Measurements from ENCODE around the gene IFNAR1.

Gene IFNAR1

DNA sequence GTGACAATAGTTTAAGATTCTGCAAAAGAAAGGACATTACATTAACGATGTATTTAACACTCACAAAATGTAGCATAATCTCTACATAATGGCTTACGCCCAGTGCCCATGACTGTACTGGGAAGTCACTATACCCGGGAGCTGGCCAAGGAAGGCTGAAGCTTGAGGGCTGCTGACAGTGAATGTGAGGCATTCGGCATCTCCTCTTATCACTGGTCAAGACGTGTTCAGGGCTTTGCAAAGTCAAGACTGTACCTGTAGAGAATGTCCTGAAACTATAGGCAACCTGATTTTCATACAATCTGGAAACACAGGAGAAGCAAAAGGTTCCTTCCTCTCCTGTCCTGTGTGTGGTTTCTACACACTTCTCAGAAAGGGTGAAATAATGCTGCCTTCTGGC is 65.7 kb downstream of the IFNAR1 start:
- intact Hi-C loops (cut with DNase I), result no loop called here
- no peak for DNase-seq

DNA sequence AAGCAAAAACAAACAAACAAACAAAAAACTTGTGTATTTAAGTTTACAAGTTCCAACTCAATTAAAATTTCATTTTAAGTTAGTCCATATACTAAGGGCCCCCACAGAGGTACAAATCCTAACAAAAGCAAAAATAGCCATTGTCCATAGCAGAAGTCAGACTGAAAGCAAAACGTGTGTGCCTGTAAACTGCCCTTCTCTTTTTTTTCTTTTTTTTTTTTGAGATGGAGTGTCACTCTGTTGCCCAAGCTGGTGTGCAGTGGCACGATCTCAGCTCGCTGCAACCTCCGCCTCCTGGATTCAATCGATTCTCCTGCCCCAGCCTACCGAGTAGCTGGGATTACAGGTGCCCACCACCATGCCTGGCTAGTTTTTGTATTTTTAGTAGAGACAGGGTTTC is 66.9 kb downstream of the IFNAR1 start:
- no peak for DNase-seq
- intact Hi-C loops (cut with DNase I), result no loop called here

DNA sequence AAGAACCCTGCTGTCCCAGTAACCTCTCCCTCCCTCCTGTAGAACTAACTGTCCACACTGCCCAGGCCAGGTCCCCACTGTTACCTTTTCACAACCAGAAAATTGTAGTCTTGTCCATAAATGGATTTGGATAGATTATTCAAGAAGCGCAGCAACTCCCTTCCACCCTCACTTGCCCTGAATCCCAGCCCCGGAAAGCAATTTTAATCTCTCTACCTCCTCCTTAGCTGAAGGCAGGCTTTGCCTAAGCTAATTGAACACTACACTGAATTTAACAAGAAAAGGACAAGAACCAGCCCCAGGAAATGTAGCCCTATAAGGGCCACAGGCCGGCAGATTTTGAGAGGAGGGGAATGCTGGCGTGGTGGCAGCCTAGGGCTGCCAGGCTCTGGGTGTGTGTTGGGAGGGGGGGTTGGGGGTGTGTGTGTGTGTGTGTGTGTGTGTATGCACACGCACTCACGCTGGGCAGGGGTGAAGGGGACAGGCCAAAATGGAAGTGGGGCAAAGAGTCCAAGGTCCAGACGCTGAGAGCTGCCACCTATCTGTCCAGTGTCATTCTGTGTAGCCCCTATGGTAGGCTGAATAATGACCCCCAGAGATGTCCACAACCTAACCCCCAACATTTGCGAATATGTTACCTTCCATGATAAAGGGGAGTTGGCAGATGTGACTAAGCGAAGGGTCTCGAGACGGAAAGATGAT is 67.7 kb downstream of the IFNAR1 start:
- DNase-seq, result peak in 6 of 42 donors; percentile 17 to 61 (median 40)
- intact Hi-C loops (cut with DNase I), result no loop called here

DNA sequence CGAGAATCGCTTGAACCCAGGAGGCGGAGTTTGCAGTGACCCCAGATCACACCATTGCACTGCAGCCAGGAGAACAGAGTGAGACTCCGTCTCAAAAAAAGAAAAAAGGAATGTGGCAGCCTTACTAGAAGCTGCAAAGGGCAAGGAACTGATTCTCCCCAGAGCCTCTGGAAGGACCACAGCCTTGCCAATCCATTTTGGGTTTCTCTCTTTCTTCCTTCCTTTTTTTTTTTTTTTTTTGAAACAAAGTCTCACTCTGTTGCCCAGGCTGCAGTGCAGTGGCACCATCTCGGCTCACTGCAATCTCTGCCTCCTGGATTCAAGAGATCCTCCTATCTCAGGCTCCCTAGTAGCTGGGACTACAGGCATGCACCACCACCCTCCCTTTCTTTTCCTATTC is 68.6 kb downstream of the IFNAR1 start:
- intact Hi-C loops (cut with DNase I), result no loop called here
- no peak for DNase-seq

DNA sequence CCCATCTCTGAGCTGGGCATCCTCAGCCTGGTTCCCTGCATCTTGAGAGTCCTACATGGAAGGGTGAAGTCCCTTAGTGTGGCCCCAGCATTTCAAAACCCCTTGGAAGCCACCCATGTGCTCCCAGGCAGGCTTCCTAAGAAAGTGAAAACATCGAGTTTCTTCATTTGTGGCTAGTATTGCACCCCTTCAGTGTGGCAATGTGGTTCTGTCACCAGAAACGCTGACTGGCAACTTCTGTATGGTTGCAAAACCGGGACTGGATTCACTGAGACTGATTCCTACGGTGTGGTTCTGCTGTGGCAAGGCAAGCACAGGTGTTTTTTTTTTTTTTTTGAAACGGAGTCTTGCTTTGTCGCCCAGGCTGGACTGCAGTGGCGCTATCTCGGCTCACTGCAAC is 69.5 kb downstream of the IFNAR1 start:
- intact Hi-C loops (cut with DNase I), result no loop called here
- peak in 12 of 42 donors; percentile 9 to 56 (median 30) for DNase-seq

- DNase-seq, result no peak
Observed at GRCh38 chr21:33395891-33396331, 71.1 kb downstream of the IFNAR1 start.

DNA sequence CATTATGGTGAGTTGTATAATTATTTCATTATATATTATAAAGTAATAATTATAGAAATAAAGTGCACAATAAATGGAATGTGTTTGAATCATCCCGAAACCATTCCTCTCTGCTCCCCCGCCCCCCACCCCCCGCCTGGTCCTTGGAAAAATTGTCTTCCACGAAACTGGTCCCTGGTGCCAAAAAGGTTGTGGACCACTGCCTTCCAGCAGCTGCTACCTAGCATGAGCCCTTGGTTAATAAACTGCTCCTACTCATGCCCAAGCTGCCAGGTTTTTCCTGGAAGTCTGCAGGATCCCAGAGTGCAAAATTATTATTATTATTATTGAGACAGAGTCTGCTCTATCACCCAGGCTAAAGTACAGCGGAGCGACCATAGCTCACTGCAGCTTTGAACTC is 71.7 kb downstream of the IFNAR1 start:
- no peak for DNase-seq
- intact Hi-C loops (cut with DNase I), result no loop called here

More at GRCh38 chr21:33395891-33396331, 71.1 kb downstream of the IFNAR1 start:
- intact Hi-C loops (cut with DNase I), result no loop called here

GRCh38 chr21:33396951-33397350 is 72.2 kb downstream of the IFNAR1 start:
- DNase-seq, result no peak
- intact Hi-C loops (cut with DNase I), result no loop called here

DNA sequence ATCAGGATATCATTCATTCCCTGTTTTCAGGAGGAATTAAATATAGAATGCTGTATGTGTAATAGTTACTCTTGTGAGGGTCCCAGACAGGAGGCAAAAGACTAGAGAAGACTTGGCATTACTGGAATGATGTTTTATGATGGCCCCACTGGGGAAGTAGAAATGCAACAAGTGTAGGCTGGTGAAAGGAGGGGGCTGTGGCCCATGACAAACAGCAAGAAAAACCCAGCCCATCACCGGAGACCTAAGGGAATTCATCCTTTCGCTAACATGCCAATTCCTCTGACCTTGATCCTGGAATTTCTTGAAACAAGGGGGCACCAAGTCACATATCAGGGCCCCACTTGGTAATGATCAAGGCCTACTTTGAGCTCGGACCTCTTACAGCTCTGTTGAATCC is 72.9 kb downstream of the IFNAR1 start:
- intact Hi-C loops (cut with DNase I), result no loop called here
- DNase-seq, result no peak

DNA sequence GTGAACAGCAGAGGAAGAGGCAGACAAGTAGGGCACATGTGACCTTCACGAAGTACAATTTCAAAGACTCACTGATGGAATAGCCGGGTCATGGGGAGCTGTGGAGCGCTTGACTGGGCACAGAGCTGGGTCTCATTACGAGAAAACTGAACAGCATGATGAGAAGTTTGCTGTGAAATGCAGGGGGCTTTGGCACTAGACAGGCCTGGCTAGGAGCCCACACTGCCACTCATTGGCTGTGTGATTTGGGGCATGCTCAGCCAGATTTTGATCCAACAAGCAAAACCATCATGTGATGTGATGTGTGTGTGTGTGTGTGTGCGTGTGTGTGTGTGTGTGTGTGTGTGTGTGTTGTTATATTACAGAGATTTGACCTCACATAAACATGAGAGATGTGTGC is 73.6 kb downstream of the IFNAR1 start:
- no peak for DNase-seq
- intact Hi-C loops (cut with DNase I), result no loop called here

DNA sequence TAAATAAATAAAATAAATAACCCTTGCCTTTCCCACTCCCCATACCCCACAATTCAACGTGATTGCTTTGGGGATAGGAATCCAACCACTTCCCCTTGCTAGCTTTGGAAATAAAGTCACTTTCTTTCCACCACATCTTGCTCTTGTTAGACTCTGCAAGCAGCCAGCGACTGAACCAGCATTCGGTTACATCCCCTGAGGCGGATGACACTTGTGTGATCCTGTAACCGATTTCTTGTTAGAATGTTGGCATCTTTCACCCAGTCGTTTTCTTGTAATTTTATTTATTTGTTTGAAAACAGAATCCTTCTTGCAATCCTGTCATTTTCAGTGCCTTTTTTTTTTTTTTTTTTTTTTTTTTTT is 76.8 kb downstream of the IFNAR1 start:
- no peak for DNase-seq
- intact Hi-C loops (cut with DNase I), result no loop called here

DNA sequence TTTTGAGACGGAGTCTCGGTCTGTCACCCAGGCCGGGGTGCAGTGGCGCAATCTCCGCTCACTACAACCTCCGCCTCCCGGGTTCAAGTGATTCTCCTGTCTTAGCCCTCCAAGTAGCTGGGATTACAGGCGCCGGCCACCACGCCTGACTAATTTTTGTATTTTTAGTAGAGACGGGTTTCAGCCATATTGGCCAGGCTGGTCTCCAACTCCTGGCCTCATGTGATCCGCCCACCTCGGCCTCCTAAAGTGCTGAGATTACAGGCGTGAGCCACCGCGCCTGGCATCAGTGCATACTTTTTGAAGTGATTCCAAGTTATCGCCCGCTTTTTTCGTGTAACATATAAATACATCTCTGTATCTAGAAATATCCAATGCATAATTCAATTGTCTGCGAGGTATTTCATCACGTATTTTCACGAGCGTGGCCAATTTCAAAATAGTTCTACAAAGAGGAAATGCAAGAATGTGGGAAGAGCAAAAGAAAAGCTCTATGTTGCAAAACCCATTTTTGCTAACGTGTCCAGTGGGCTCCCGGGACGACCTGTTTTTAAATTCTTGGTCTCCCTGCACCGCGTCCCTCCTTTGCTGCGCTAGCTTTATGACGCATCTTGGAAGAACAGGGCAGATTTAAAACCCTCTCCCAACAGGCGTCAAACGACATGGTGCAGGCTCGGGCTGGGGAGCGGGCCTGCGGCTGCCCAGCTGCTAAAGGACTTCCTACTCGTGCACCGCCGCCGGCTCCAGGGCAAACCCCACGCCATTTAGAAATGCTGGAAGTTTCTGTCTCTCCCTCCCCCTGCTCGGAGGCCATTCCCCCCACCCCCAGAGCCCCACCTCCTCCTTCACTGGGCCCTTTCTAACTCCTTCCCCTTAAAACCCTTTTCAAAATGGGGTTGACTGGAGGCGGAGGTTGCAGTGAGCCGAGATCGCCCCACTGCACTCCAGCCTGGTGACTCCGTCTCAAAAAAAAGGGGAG is 77.5 kb downstream of the IFNAR1 start:
- peak; percentile 21 to 77 (median 55) for DNase-seq
- intact Hi-C loops (cut with DNase I), result no loop called here

DNA sequence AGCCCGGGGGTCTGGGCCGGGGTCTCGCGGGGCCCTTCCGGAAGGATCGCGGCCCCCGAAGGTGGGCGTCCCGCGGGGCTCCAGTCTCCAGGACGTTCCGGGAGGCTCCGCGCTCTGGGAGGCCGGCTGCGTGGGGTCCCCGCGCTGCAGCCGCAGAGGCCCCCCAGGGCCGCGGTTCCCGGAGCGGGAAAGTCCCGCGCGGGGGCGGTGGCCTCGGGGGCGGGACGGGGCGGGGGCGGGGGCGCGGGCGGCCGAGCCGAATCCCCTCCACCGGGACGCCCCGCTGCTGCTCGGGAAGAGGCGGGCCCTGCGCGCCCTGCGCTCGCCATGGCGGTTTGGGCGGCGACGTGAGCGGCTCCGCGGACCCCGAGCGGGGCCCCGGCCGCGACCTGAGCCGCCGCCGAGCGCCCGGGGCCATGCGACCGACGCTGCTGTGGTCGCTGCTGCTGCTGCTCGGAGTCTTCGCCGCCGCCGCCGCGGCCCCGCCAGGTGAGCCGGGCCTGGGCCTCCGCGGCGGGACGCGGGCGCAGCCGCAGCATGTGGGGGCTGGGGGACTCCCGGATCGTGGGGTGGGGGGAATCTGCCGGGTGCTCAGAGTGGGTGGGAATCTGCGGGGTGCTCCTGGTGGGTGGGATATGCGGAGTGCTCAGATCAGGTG is 78.5 kb downstream of the IFNAR1 start, which contains the start of gene IFNGR2:
IFNGR2 (plus strand) TSS at position 286 of the 658 bp plus-strand sequence; CDS start at position 417, 131 bp downstream.
- DNase-seq, result peak in 35 of 42 donors; percentile 16 to 68 (median 47)
- intact Hi-C loops (cut with DNase I), result no loop called here

GRCh38 chr21:33403786-33404585 is 79.2 kb downstream of the IFNAR1 start:
- intact Hi-C loops (cut with DNase I), result no loop called here

GRCh38 chr21:33406493-33406892 is 81.7 kb downstream of the IFNAR1 start:
- intact Hi-C loops (cut with DNase I), result no loop called here
- no peak for DNase-seq

More at GRCh38 chr21:33403786-33404585, 79.2 kb downstream of the IFNAR1 start:
- DNase-seq, result peak; percentile 22 to 90 (median 67)

Data from head of caudate nucleus (tissue), 42 donors.